Lower leg skin (tissue), 3 donors: ENCODE measurements around the gene CEACAM5.

ENCODE experiments used
- CTCF ChIP-seq, 3 donors: fragments of 450-650 bp; IDR thresholded peaks; one replicate each; pipeline ENCODE4 v1.5.1; 2016; ENCODE audit warnings: antibody characterized with exemption in 3 of 3, mild to moderate bottlenecking in 3 of 3, moderate library complexity in 2 of 3
- POLR2A ChIP-seq, 2 donors: fragments of 450-650 bp; IDR thresholded peaks; one replicate each; pipeline ENCODE4 v1.6.1; 2016 to 2017; ENCODE audit warnings: antibody characterized with exemption in 2 of 2, mild to moderate bottlenecking in 1 of 2, moderate library complexity in 1 of 2

- TF ChIP-seq POLR2A (IDR thresholded peaks at IDR 0.05): no peak
- TF ChIP-seq CTCF (IDR thresholded peaks at IDR 0.05): no peak
Observed at GRCh38 chr19:41697198-41697855, 11.1 kb upstream of the CEACAM5 start.
